GM21515 (cell line): ENCODE measurements around the gene DDX4.
"Not testable (repeated sequence)": the region's sequence is repeated elsewhere in the genome, so short reads cannot be mapped to it uniquely, and the experiment has no call there.

Experiments
- ATAC-seq: cut with Tn5 transposase; IDR thresholded peaks from one replicate; pipeline ENCODE4 v1.9.1; 2021; ENCODE audit not compliant: unreplicated experiment

DDX4 gene

DNA sequence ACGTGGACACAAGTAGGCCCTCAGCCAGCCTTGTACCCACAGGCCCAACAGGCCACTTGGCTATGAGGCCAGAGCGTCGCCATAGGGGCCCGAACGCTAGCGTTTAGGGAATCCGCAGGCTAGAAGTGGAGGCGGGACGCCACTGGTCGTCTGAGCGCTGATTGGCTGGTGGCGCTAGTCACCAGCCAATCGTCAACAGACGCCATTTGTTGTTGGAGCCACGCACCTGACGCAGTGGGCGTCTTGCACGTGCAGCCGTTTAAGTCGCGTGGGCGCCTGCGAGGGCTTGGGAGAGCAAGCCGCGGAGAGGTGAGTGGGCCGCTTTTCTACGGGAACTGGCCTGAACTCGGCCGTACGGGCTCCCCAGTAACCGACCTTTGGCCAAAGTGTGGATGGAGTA is at the start of gene DDX4:
Gene DDX4 (plus strand): TSS at position 269 of the 400 bp plus-strand sequence. CDS start 903 bp downstream, outside the sequence.
- no peak for ATAC-seq

DNA sequence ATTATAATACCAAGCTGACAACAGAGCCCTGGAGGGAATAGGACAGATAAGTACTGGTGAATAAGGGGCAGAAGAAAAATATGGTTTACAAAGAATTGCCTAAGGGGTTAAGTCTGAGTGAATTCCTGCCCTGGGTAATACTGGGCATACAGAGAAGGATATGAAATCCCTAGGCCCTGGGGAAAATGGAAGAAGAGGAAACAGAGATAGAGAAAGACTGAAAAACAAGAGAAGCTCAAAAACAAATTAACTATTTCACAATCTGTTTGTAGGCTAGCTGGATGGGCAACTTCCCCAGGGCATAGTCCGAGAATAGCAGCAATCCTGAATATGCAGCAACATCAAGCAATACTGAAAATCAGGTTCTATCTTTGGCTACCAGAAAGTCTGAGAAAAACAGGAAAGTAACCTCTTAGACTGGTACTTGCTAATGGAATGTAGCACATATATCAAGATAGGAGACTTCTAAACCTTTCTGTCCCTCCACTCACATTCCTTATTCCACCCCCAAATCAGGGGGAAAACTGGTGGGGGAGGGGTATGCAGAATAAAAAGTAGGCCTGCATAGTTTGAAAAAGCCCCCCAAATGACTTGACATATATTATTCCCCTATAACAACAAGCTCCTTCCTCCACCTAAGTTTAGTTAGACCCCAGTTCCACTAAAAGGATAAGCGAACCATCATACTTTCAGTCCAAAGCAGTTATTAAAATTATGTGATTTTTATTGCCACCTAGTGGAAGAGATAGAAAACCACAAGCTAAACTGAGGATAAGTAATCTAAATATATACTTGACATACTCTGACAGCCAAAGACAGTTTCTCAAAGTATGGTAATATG is 46.4 kb upstream of the DDX4 start:
- ATAC-seq: no peak

GRCh38 chr5:55692106-55692417 is 45.8 kb upstream of the DDX4 start:
- no peak for ATAC-seq

- no peak for ATAC-seq
Observed at GRCh38 chr5:55692509-55692908, 45.4 kb upstream of the DDX4 start.

GRCh38 chr5:55694152-55694830 is 43.6 kb upstream of the DDX4 start:
- no peak for ATAC-seq

DNA sequence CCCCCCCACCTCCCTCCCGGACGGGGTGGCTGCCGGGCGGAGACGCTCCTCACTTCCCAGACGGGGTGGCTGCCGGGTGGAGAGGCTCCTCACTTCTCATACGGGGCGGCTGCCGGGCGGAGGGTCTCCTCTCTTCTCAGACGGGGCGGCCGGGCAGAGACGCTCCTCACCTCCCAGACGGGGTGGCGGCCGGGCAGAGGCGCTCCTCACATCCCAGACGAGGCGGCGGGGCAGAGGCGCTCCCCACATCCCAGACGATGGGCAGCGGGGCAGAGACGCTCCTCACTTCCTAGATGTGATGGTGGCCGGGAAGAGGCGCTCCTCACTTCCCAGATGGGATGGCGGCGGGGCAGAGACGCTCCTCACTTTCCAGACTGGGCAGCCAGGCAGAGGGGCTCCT is 41.2 kb upstream of the DDX4 start:
- not testable (repeated sequence) for ATAC-seq

- no peak for ATAC-seq
Observed at GRCh38 chr5:55699041-55699688, 38.7 kb upstream of the DDX4 start.

GRCh38 chr5:55700745-55701144 is 37.1 kb upstream of the DDX4 start:
- no peak for ATAC-seq

DNA sequence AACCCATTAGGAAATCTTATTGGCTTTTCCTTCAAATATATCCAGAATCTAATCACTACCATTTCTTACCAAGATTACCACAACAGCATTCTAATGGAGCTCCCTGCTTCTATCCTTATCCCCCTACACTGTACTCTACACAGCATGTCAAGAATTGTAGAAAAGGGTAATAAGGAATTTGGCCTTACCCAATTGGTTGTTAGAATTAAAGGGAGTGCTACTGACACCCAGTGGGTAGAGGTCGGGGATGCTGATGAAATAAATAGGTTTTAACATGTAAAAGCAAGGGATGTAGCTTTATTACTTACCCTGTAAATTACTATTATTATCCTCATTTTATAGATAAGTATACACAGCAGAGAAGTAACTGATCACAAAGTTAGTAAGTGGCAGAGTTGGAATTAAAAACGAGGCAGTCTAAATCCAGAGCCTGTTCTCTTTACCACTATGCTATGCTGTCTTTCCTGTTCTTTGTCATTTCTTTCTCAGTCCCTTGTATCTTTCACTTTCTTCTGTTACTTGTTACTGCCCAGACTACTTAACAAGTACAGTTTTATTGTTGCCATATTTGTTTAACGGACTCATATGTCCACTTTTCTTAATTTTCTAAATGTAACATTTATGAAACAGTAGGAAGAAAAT is 36.3 kb upstream of the DDX4 start:
- no peak for ATAC-seq

GRCh38 chr5:55702598-55703345 is 35.1 kb upstream of the DDX4 start:
- ATAC-seq: no peak

DNA sequence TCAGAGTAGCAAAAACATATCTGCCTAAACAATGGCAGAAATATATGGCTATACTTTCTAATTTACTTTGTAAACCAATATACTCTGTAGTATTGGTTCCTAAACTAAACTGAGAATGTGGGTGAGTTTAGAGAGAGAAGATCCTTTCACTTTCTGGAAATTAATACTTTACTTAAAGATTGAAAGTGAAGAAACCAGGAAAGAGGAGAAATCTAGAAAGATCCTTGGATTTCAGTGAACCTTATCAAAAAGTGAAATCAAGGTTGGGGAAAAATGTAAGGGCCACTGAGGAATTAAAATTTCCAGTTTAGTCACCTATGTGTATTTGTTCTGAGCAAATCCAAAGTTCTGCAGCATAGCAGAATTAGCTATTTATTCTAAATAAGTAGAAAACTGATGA is 31.6 kb upstream of the DDX4 start:
- ATAC-seq: no peak

- ATAC-seq: no peak
Observed at GRCh38 chr5:55708732-55709131, 29.1 kb upstream of the DDX4 start.

- no peak for ATAC-seq
Observed at GRCh38 chr5:55711507-55712022, 26.3 kb upstream of the DDX4 start.

- ATAC-seq: peak; percentile 100
Observed at GRCh38 chr5:55712023-55712859, 25.6 kb upstream of the DDX4 start, which contains the start of gene SLC38A9. Gene SLC38A9 (minus strand): TSS chr5:55712324. CDS start chr5:55697958, 14,366 bp downstream.

DNA sequence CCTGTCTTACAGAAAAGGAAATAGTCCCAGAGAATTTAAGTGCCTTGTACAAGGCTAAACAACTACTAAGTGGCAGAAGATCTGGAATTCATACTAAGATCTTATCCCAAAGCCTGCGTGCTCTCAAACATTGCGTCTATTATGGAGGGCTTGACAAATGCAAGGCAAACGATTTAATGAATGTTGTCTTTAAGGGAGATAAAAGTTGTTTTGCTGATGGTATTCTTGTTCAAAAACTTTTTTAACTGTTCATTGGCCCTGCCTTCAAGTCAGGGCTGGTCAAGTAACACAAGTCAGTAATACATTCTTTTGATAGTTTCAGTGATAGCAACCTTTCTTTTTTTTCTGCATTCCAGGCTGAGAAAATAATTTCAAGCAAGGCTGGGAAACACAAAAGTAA is 24.0 kb upstream of the DDX4 start:
- ATAC-seq: no peak

GRCh38 chr5:55714339-55714738 is 23.5 kb upstream of the DDX4 start:
- ATAC-seq: no peak

GRCh38 chr5:55714749-55715148 is 23.1 kb upstream of the DDX4 start:
- no peak for ATAC-seq

DNA sequence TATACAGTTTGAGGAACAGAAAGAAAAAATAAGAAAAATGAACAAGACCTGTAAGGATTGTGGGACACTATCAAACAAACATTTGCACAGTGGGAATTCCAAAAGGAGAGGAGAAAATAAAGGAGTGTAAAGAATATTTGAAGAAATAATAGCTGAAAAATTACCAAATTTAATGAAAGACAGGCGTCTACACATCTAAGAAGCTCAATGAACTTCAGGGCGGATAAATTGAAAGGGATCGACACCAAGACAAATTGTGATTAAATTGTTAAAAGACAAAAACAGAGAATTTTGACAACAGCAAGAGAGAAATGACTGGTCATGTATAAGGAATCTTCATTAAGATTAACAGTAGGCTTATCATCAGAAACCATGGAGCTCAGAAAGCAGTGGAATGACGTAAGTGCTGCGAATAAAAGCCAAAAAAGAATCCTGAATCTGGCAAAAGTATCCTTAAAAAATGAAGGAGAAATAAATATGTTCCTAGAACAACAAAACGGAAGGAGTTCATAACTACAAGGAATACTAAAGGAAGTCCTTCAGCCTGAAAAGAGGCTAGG is 22.3 kb upstream of the DDX4 start:
- ATAC-seq: no peak

DNA sequence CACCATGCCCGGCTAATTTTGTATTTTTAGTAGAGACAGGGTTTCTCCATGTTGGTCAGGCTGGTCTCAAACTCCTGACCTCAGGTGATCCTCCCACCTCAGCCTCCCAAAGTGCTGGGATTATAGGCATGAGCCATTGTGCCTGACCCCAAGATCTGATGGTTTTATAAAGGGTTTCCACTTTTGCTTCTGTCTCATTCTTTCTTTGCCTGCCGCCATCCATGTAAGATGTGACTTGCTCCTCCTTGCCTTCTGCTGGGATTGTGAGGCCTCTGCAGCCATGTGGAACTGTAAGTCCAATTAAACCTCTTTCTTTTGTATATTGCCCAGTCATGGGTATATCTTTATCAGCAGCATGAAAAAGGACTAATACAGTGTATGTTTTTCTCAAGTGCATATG is 18.8 kb upstream of the DDX4 start:
- not testable (repeated sequence) for ATAC-seq
